ENCODE measurements around the gene OR6C76.
"Not testable (repeated sequence)": the region's sequence is repeated elsewhere in the genome, so short reads cannot be mapped to it uniquely, and the experiment has no call there.

DNA sequence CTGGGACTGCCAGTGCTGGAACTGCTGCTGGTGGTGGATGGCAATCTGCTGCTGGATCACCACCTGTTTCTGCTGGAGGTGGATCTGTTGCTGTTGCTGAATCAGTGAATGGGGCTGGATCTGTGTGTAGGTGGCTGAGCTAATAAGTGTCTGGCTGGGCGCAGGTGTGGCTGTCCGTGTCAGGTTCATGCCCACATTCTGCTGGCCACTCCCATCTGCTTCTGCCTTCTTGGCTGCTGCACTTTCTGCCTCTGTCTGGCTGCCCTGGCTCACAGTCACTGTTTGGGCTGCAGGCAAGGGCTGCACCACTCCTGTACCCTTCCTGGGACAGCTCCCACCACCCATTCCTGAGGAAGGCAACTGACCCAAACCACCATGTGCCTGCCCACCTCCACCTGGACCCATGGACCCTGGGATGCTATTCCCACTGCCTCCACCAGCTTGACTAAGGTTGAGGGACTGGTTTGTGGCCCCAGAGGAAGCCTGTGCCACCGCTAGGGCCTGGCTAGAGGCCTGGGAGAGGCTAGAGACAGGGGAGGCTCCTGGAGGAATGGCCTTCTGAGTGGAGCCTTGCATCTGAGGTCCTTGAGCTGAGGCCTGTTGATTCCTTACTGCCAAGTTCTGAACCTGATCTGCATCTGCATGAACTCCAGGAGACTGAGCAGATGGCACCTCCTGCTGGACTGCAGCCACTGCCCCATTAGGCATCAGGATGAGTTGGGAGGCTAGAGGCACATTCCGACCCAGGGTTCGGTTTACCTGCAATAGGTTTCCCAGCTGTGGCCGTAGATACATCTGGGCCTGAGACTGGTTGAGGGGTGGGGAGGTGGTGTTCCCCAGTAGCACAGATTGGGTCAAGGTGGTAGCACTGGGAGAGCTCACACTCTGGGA lies 12.3 kb upstream of the OR6C76 start:
- TF ChIP-seq POLR2A (IDR thresholded peaks at IDR 0.05; ENCODE audit: low read depth, low read length); POLR2AphosphoS5 (IDR thresholded peaks at IDR 0.05; ENCODE audit: low read depth, low read length); TAF1 (IDR thresholded peaks at IDR 0.05; ENCODE audit: low read depth, low read length); SPI1 (IDR thresholded peaks at IDR 0.05; ENCODE audit: low read depth, low read length); POU2F2 (IDR thresholded peaks at IDR 0.05; ENCODE audit: low read depth, low read length); PAX5 (IDR thresholded peaks at IDR 0.05; ENCODE audit: insufficient read depth, low read length, severe bottlenecking): not testable (repeated sequence)
